ENCODE results near the gene TBC1D5.
A peak's percentile ranks its signal among the peaks of the same experiment; 100 is the strongest.
"Not testable (repeated sequence)": the region's sequence is repeated elsewhere in the genome, so short reads cannot be mapped to it uniquely, and the experiment has no call there.

The TBC1D5 gene

DNA sequence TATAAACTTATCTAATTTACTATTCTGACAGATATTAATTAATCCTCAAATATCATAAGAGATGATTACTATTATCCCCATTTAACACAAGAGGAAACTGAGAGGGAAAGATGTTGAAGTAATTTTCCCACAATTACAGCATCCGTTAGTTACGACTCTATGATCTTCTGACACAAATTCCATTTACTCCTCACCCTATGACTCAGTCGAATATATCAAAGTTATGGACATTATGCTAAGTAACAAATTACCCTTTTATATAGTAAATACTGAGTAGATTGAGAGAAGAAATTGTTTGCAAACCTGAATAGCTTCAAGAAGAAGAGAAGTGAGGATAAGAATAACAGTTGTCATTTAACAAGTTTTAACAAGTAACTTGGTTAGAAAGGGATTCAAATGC lies 340.0 kb downstream of the TBC1D5 start:
- H3K27me3 ChIP-seq (ENCODE audit: control insufficient read depth, insufficient read depth, low read length, poor library complexity, severe bottlenecking): peaks cover 6% of the 10 kb centered on the region
- H3K27ac ChIP-seq (ENCODE audit: insufficient read depth, low read depth, low read length, poor library complexity, severe bottlenecking): no peak overlapping the region
- peaks cover 5% of the 10 kb centered on the region for H3K4me1 ChIP-seq (ENCODE audit: control insufficient read depth, insufficient read depth, low read length)
- H3K4me3 ChIP-seq (ENCODE audit: insufficient read depth, low read depth, low read length): no peak overlapping the region
- H3K36me3 ChIP-seq (ENCODE audit: control insufficient read depth, insufficient read depth, low read length): peaks cover 5% of the 10 kb centered on the region
- 97% methylated on average over 3 of the region's 3 CpGs; no CpG with 5 or more reads in 1 of the 2 experiments for WGBS, 2 experiments
- H3K9me3 ChIP-seq (ENCODE audit: control insufficient read depth, low read length): no peaks in the 10 kb centered on the region

- H3K27ac ChIP-seq (ENCODE audit: insufficient read depth, low read depth, low read length, poor library complexity, severe bottlenecking): no peak overlapping the region
- peak overlapping the region; percentile 14 for H3K4me3 ChIP-seq (ENCODE audit: insufficient read depth, low read depth, low read length)
- H3K27me3 ChIP-seq (ENCODE audit: control insufficient read depth, insufficient read depth, low read length, poor library complexity, severe bottlenecking): peaks cover 6% of the 10 kb centered on the region
- WGBS, 2 experiments: 43 to 50% methylated on average over 1 of the region's 1 CpG
- peaks cover 5% of the 10 kb centered on the region for H3K36me3 ChIP-seq (ENCODE audit: control insufficient read depth, insufficient read depth, low read length)
- H3K9me3 ChIP-seq (ENCODE audit: control insufficient read depth, low read length): no peaks in the 10 kb centered on the region
- peaks cover 5% of the 10 kb centered on the region for H3K4me1 ChIP-seq (ENCODE audit: control insufficient read depth, insufficient read depth, low read length)
Observed at GRCh38 chr3:17401912-17402311, 340.5 kb downstream of the TBC1D5 start.

DNA sequence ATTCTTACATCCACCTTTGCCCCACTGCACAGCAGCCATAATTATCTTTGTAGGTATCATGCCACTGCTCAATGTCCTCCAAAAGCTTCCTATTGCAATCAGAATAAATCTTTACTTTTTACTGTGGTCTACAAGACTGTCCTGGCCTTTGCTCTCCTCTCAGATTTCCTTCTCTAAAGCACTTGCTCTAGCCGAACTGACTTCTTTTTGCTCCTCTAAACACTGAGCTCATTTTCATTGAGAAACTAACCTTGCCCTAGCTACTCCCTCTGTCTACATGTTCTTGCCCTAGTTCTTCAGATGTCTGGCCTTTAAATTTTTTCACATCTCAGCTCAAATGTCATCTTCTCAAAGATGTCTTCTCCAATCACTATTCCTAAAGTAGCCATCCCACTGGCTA lies 342.8 kb downstream of the TBC1D5 start:
- Histone ChIP-seq H3K9me3 (ENCODE audit: control insufficient read depth, low read length) (no peaks in the 10 kb centered on the region), H3K36me3 (ENCODE audit: control insufficient read depth, insufficient read depth, low read length) (peaks cover 5% of the 10 kb centered on the region), H3K27ac (ENCODE audit: insufficient read depth, low read depth, low read length, poor library complexity, severe bottlenecking) (no peak overlapping the region), H3K27me3 (ENCODE audit: control insufficient read depth, insufficient read depth, low read length, poor library complexity, severe bottlenecking) (peaks cover 6% of the 10 kb centered on the region), H3K4me1 (ENCODE audit: control insufficient read depth, insufficient read depth, low read length) (peaks cover 5% of the 10 kb centered on the region), H3K4me3 (ENCODE audit: insufficient read depth, low read depth, low read length) (no peak overlapping the region)
- WGBS, 2 experiments: 90 to 94% methylated on average over 1 of the region's 1 CpG

DNA sequence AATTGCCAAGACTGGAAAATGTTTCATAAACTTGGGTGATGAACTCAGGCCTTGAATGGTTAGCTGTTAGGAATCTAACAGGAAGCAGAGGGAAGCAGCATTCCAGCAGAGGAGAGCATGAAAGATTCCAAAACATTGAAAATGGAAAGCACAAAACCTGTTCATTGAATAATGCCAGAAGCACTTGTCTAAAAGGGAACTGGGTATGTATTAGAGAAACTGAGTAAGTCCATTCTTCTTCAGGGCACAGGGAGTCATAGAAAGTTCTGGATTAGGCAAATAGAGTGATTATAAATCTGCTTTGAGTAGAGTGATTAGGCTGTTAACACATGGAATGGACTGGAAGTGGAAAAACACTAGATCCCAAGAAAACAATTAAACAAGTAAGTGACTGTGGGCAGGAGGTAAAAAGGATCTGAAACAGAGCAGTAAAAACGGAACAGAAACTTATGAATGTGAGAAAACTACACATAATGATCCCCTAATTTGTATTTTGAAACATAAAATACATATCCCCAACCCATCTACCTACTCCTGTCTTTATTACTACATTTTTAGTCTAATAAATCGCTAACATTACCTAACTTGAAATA lies 343.4 kb downstream of the TBC1D5 start:
- Histone ChIP-seq H3K9me3 (ENCODE audit: control insufficient read depth, low read length) (no peaks in the 10 kb centered on the region), H3K27me3 (ENCODE audit: control insufficient read depth, insufficient read depth, low read length, poor library complexity, severe bottlenecking) (peaks cover 6% of the 10 kb centered on the region), H3K36me3 (ENCODE audit: control insufficient read depth, insufficient read depth, low read length) (peaks cover 5% of the 10 kb centered on the region), H3K4me3 (ENCODE audit: insufficient read depth, low read depth, low read length) (no peak overlapping the region), H3K4me1 (ENCODE audit: control insufficient read depth, insufficient read depth, low read length) (peaks cover 5% of the 10 kb centered on the region), H3K27ac (ENCODE audit: insufficient read depth, low read depth, low read length, poor library complexity, severe bottlenecking) (no peak overlapping the region)
- 92% methylated on average over 2 of the region's 2 CpGs for WGBS, 2 experiments

- whole genome bisulfite sequencing, 2 experiments: 99 to 100% methylated on average over 4 to 5 of the region's 6 CpGs
Observed at GRCh38 chr3:17396036-17396435, 346.4 kb downstream of the TBC1D5 start.

DNA sequence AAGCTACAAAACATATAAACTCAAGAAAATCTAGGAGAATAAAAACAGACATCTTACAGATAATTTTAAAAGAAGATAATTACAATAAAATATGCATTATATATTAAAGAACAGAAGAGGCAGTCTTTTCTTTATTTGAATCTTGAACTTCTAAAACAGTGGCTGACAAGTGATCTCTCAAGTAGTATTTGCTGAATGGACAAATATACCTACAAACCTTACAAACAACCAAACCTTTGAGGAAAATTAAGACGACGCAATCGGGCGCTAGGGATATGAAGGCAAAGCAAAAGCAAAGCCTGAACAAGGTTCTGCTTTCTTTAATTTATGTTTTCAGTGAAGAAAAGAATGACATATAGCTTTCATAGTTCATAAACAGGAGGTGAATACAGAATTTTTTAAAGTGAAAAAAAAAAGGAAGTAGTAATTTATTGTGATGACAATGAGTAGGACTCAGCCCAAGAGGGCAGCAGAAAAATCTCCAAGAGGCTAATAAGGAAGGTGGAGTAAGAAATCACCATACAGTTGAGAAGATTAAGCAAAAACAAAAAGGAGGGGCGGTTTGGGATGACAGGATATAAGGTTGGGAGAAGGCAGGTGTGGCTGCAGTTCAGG lies 347.8 kb downstream of the TBC1D5 start:
- Histone ChIP-seq H3K36me3 (ENCODE audit: control insufficient read depth, insufficient read depth, low read length) (no peaks in the 10 kb centered on the region), H3K4me3 (ENCODE audit: insufficient read depth, low read depth, low read length) (no peak overlapping the region), H3K4me1 (ENCODE audit: control insufficient read depth, insufficient read depth, low read length) (no peaks in the 10 kb centered on the region), H3K27me3 (ENCODE audit: control insufficient read depth, insufficient read depth, low read length, poor library complexity, severe bottlenecking) (no peaks in the 10 kb centered on the region), H3K27ac (ENCODE audit: insufficient read depth, low read depth, low read length, poor library complexity, severe bottlenecking) (no peak overlapping the region), H3K9me3 (ENCODE audit: control insufficient read depth, low read length) (no peaks in the 10 kb centered on the region)
- 96 to 98% methylated on average over 5 of the region's 5 CpGs for WGBS, 2 experiments

More at GRCh38 chr3:17396036-17396435, 346.4 kb downstream of the TBC1D5 start:
- H3K4me1 ChIP-seq (ENCODE audit: control insufficient read depth, insufficient read depth, low read length): no peaks in the 10 kb centered on the region
- no peaks in the 10 kb centered on the region for H3K27me3 ChIP-seq (ENCODE audit: control insufficient read depth, insufficient read depth, low read length, poor library complexity, severe bottlenecking)
- H3K9me3 ChIP-seq (ENCODE audit: control insufficient read depth, low read length): no peaks in the 10 kb centered on the region
- no peak overlapping the region for H3K27ac ChIP-seq (ENCODE audit: insufficient read depth, low read depth, low read length, poor library complexity, severe bottlenecking)
- no peaks in the 10 kb centered on the region for H3K36me3 ChIP-seq (ENCODE audit: control insufficient read depth, insufficient read depth, low read length)
- H3K4me3 ChIP-seq (ENCODE audit: insufficient read depth, low read depth, low read length): no peak overlapping the region

DNA sequence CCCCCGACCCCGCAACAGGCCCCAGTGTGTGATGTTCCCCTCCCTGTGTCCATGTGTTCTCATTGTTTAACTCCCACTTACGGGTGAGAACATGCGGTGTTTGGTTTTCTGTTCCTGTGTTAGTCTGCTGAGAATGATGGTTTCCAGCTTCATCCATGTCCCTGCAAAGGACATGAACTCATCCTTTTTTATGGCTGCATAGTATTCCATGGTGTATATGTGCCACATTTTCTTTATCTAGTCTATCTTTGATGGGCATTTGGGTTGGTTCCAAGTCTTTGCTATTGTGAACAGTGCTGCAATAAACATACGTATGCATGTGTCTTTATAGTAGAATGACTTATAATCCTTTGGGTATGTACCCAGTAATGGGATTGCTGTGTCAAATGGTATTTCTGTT lies 349.9 kb downstream of the TBC1D5 start:
- not testable (repeated sequence) for H3K4me3 ChIP-seq (ENCODE audit: insufficient read depth, low read depth, low read length); H3K9me3 ChIP-seq (ENCODE audit: control insufficient read depth, low read length); H3K36me3 ChIP-seq (ENCODE audit: control insufficient read depth, insufficient read depth, low read length); H3K4me1 ChIP-seq (ENCODE audit: control insufficient read depth, insufficient read depth, low read length); H3K27me3 ChIP-seq (ENCODE audit: control insufficient read depth, insufficient read depth, low read length, poor library complexity, severe bottlenecking); H3K27ac ChIP-seq (ENCODE audit: insufficient read depth, low read depth, low read length, poor library complexity, severe bottlenecking)
- 93 to 97% methylated on average over 3 of the region's 5 CpGs for WGBS, 2 experiments

DNA sequence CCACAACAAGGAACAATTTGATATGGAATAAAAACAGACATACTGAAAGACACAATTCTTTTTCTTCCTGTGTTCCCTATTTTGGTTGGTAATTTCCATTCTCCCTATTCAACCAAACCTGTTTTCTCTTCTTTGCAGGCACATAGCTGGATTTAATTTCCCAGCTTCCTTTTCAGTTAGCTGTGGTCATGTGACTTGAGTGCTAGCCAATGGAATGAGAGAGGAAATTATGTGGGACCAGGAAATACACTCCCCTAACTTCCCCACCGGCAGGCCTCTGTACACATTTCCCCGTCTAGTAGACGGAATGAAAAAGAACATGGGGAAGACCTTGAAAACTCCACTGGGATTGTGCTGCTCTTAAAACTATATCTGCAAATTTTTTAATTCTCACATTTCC lies 351.6 kb downstream of the TBC1D5 start:
- Histone ChIP-seq H3K4me3 (ENCODE audit: insufficient read depth, low read depth, low read length) (no peak overlapping the region), H3K27me3 (ENCODE audit: control insufficient read depth, insufficient read depth, low read length, poor library complexity, severe bottlenecking) (no peaks in the 10 kb centered on the region), H3K27ac (ENCODE audit: insufficient read depth, low read depth, low read length, poor library complexity, severe bottlenecking) (no peak overlapping the region), H3K9me3 (ENCODE audit: control insufficient read depth, low read length) (no peaks in the 10 kb centered on the region), H3K36me3 (ENCODE audit: control insufficient read depth, insufficient read depth, low read length) (no peaks in the 10 kb centered on the region), H3K4me1 (ENCODE audit: control insufficient read depth, insufficient read depth, low read length) (no peaks in the 10 kb centered on the region)
- WGBS, 2 experiments: 85 to 97% methylated on average over 3 of the region's 3 CpGs

GRCh38 chr3:17387108-17387507 lies 355.3 kb downstream of the TBC1D5 start:
- WGBS, 2 experiments: 97 to 100% methylated on average over 1 of the region's 1 CpG
- H3K9me3 ChIP-seq (ENCODE audit: control insufficient read depth, low read length): no peaks in the 10 kb centered on the region
- H3K27me3 ChIP-seq (ENCODE audit: control insufficient read depth, insufficient read depth, low read length, poor library complexity, severe bottlenecking): no peaks in the 10 kb centered on the region
- H3K4me3 ChIP-seq (ENCODE audit: insufficient read depth, low read depth, low read length): no peak overlapping the region
- H3K4me1 ChIP-seq (ENCODE audit: control insufficient read depth, insufficient read depth, low read length): no peaks in the 10 kb centered on the region
- H3K36me3 ChIP-seq (ENCODE audit: control insufficient read depth, insufficient read depth, low read length): no peaks in the 10 kb centered on the region
- H3K27ac ChIP-seq (ENCODE audit: insufficient read depth, low read depth, low read length, poor library complexity, severe bottlenecking): no peak overlapping the region

GRCh38 chr3:17386432-17386831 lies 356.0 kb downstream of the TBC1D5 start:
- Histone ChIP-seq H3K36me3 (ENCODE audit: control insufficient read depth, insufficient read depth, low read length) (no peaks in the 10 kb centered on the region), H3K4me1 (ENCODE audit: control insufficient read depth, insufficient read depth, low read length) (no peaks in the 10 kb centered on the region), H3K9me3 (ENCODE audit: control insufficient read depth, low read length) (no peaks in the 10 kb centered on the region), H3K4me3 (ENCODE audit: insufficient read depth, low read depth, low read length) (no peak overlapping the region), H3K27me3 (ENCODE audit: control insufficient read depth, insufficient read depth, low read length, poor library complexity, severe bottlenecking) (no peaks in the 10 kb centered on the region), H3K27ac (ENCODE audit: insufficient read depth, low read depth, low read length, poor library complexity, severe bottlenecking) (no peak overlapping the region)
- WGBS, 2 experiments: 95% methylated on average over 8 of the region's 8 CpGs

All from ectodermal cell (in vitro differentiated cells).